M059J (cell line): ENCODE results near the gene ABLIM2. TPM values are rescaled to one million over a fixed set of nuclear protein-coding genes. Genes with fewer than 3 reads are reported as not detected.

Source experiments
- DNase-seq: peaks from one replicate; pipeline ENCODE4 v3.0.0-alpha.2; 2012; ENCODE audit warnings: low read depth
- total RNA-seq: library from RNA; depleted of rRNA; stranded (reverse); fragments of >200 nt; shearing (Covaris generic); gene quantifications from 2 replicates; pipeline ENCODE4 v1.2.3, GENCODE V29; 2014

ABLIM2 gene
- total RNA-seq, 1 experiment from 2014 or later, result not detected

DNA sequence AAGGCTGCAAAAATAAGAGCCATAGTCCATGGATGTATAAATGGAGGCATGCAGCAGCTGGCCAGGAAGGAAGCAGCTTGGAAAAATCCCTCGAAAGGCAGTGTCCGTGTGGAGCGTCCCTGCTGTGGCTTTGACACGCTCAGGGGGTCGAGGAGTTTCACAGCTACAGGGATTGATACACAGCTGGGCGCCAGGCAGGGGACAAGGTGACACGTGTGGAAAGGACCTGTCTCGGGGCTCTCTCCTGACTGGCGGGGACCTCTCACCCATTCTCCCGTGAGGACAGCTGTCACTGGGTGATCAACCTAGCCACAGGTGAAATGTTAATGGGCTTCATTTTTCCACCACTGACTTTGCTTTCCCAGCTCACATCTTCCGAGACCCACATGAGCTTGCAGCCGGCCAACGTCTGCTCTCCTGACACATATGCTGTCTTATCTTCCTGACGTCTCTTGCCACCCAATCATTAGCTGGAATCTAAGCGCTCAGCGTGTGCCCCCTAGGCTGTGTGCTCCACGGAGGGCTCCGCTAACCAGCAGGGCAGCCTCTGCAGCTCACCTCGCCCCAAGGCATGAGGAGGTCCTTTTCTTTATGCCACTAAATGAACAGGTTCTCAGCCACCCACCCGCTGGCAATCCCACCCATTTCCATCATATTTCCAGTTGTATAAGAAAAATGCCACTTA lies 129.6 kb downstream of the ABLIM2 start:
- no peak for DNase-seq

DNA sequence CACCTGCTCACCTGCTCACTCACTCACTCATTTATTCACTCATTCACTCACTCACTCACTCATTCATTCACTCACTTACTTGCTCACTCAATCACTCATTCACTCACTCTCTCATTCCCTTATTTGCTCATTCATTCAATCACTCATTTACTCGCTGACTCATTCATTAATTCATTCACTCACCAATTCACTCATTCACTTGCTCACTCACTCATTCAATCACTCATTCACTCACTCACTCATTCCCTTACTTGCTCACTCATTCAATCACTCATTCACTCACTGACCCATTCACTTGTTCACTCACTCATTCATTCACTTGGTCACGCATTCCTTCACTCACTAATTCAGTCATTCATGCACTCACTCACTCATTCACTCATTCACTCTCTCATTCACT lies 130.2 kb downstream of the ABLIM2 start:
- DNase-seq, result no peak

DNA sequence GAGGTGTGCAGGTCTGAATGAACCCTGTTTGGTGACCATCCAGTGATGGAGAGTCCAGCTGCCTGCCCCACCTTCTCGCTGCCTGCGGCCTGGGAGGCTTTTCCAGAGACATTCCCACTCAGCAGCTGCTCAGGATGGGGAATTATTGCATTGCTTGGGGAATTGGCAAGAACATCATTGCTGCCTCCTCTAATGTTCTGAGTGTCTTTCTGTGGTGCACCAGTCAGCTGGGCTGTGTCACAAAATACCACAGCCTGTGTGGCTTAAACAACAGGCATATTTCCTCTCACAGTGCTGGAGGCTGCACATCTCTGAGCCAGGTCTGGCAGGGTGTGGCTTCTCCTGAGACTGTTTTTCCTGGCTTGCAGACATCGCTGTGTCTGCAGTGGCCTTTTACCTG lies 132.2 kb downstream of the ABLIM2 start:
- no peak for DNase-seq

DNA sequence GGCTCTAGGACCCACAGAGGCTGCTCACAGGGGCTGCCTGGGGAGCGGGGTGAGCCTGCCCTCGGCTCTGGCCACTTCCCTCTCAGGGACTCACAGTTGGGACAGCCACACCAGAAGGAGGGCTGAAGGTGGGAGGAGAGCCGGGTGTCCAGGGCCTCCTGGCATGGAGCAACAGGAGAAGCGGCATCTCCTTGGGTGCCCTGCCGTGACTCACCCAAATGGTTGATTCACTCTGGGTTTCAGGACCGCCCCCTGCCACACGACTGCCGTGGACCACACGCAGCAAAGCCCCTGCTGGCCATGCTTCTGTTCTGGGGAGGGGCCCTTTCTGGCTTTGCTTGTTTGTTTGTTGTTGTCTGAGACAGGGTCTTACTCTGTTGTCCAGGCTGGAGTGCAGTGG lies 132.9 kb downstream of the ABLIM2 start:
- peak; percentile 40 for DNase-seq

DNA sequence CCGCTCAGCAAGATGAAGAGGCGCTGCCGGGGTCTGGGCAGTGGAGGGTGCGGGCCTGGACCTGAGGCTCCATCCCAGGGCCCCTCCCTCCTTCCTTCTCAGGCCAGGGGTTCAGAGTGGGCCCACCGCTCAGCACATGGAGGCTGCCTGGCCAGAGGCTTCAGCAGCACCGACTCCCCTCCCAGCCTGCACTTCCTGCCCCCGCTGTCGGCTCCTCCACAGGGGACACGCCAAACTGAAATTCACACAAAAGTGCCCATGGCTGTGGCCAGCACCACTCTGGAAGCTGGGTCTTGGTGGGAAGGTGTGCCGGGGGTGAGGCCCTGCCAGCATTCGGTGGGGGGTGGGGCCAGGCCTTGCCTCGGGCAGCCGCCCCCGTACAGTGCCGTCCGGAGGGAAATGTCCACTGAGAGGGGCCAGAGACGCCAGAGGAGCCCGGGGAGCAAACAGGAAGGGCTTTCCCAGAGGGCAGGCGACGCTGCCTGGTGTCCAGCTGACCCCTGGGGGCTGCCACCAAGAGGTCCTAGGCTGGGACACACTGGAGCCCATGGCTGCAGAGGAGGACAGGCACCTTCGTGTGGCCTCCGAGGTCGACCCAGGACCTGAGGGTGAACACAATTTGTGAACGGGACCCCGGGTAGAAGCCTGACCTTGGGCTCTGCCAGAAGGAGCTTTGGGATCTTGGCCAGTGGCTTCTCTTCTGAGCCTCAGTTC lies 134.4 kb downstream of the ABLIM2 start:
- no peak for DNase-seq

DNA sequence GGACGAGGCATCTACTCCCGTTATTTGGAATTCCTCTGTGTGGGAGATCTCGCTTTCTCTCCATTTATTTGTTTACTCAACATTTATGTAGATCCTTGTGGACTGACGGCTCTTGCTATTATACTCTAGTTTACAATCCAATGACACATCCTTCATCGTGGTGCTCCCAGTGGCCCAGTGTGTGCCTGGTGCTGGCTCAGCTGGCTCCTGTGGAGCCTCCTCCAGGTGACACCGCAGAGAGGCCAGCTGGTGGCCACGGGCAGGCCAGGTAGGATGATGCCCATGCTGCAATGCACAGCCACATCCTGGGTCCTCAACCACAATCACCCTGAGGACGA lies 134.9 kb downstream of the ABLIM2 start:
- no peak for DNase-seq

DNA sequence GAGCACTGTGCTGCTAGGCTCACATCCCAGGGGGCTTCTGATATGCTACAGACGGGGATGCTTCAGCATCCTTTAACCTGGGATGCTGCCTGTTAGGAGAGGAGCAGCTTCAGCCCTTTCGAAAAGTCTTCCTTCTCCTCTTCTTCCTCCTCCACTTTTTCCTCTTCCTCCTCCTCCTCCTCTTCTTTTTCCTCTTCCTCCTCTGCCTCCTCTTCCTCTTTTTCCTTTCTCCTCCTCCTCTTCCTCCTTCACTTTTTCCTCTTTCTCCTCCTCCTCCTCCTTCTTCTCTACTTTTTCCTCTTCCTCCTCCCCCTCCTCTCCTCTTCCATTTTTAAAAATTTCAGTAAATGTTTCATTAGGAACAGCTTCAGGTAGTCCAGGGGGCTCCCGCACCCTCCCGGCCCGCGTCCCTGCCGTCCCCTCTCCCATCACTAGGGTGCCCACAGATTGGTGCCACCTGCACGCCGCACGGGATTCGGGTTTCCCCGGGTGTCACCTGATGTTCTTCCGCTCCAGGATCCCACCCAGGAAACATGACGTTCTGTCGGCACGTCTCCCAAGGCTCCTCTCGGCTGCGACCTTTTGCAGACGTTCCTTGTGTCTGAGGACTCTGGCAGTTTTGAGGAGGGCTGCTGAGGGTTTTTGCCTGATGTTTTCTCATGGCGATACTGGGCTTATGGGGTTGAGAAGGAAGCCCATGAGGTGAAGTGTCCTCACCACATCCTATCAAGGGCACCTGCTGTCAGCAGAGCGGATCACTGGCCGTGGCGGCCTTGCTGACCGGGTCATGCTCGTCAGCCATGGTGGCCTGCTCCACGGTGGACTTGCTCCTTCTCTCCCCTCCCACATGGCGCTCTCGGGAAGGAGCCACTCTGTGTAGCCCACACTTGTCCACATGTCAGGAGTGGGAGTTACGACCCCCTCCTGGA lies 135.6 kb downstream of the ABLIM2 start:
- no peak for DNase-seq

DNA sequence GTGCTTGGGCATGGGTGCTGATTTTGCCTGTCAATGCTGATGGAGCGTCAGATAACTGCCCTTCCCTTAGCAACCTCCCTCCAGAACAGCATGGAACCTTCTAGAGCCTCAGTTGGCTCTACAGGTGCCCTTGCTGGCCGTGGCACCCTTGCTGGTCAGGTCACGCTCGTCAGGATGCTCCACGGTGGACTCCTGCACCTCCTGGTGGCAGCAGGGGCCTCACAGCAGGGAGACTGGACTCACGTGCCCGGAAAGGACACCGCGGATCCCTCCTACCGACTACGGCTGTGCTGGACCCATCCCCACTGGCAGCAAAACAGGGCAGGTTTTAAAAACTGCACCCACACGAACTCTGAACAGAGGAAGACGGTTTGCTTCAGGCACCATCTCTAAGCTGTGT lies 136.8 kb downstream of the ABLIM2 start:
- DNase-seq, result no peak

DNA sequence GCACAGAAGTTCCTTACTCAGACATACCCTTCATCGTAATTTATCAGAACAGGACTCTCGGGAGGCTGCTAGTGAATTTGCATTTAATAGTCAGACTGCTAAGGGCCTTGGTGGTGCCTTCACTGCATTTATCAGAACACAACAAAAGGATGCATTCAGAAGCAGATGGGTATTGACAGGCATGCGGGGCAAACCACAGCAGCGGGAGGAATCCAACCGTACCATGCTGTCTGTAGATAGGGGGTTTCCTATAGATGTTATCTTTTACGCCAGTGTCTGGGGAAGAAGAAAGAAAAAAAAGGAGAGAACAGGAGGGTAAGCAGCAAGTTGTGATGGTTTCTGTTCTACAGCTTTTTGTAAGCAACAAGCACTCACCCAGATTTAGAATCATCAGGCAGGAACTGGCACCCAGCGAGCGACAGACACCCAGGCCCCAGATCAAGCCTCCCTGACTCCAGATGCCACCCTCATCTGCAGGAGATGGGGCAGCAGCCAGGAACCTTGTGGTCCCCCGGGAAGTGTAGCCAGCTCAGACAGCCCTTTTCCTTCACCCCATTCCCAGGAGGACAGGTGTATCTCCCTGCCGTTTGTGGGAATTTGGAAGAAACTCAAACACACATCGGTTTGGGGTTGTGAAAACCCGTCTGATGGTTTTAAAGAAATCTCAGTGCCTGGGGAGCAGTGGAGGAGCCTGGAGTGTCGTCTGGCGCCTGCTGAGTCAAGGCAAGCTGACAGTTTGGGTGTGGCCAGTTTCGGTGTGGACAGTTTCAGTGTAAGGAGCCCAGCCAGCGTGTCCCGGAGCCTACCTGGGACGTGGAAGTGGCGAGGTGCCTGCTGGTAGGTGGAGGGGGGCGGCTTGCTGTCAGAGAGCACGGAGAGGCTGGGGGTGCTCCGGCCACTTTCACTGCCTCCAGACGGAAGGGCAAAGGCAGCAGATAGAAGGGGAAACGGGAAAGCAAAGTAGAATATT lies 138.9 kb downstream of the ABLIM2 start:
- DNase-seq, result no peak

DNA sequence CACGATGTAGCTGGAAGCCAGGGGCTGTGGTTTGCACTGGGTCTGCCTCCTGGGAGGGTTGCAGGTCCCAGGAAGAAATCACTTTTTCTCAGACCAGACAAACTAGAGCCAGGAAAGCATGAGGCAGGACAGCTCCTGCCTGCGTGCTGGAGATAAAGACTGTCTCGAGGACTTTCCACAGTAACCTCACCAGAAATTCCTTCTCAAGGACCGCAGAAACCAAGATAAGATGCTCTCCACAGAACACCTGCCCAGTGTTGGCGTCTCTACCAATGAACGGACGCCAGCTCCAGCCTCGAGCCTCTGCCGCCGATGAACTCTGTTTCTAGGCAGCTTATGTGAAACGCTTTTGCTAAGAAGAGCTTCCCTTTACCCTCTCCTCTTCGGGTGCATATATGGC lies 142.1 kb downstream of the ABLIM2 start:
- no peak for DNase-seq

DNA sequence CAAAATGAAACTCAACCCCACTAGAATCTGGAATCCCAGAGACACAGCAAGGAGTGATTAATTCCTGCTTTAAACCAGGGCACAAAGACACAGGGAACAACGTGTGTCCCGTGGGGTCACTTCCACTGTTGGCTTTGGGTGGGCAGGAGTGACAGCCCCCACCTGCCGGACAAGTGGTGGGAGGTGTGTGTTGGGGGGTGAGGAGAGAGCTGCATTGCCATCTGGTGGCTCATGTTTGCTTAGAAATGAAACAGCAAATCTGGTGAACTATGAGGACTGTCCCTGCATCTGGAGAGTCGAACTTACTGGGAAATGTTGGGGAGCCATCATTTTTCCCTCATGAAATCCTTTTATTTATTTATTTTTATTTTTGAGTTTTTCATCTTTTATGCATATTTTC lies 143.1 kb downstream of the ABLIM2 start:
- DNase-seq, result peak; percentile 27

DNA sequence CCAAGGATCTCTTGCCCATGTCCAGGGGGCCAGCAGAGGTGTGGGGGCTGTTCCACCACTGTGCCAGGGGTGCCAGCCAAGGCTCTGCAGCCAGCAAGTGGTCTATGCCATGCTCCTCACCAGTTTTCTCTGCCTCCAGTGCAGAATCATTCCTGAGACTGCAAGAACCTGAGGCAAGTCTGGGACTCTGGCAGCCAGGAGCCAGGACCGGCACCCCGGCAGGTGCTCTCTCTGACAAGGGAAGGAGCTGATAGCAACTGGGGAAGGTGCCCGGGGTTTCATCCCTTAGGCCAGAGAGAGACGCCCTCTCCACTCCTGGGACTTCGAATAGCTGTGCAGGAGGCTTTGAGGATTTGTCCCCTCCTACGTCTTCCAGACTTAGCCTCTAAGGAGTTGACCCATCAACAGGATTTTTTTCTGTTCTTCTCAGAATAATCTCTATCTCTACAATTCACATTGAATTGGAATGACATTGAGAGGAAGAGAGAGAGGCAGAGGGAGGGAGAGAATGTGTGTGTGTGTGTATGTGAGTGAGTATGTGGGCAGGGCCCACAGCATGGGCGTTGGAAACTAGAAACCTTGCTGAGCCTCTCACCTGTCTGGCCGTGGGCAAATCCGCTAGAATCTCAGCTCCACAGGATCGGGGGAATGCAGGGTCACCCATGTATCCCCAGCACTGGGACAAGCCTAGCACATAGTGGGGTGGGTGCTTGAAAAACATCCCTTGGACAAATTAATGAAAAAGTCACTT lies 144.5 kb downstream of the ABLIM2 start:
- DNase-seq, result no peak

DNA sequence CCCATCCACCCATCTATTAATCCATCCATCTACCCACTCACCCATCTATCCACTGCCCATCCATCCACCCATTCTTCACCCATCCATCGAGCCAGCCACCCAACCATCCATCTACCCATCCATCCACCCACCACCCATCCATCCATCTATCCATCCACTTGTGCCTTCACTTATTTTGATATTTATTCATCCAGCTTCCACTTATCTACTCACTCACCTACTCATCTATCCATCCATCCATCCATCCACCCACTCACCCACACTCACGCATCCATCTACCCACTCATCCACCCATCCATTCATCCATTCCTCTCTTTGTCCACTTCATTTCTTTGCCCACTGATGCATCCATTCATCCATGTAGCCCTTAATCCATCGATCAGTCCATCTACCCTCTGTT lies 146.1 kb downstream of the ABLIM2 start:
- no peak for DNase-seq

DNA sequence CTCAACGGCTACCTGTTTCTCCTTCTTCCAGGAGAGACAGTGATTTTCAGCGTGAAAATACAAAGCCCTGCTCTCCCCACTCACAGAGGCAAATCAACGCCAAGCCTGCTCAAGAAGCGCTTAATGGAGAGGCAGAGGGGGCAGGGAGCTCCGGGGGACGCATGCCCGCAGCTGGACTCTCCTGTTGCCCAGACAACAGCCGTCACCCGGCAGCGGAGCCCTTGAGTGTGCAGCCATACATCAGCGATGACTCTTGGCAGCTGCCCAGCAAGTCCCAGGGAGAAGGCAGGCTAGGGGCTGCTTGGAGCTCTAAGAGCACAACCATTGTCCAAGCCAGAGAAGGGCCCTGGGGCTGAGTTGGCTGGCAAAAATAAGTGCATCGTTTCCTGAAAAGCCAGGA lies 148.0 kb downstream of the ABLIM2 start:
- DNase-seq, result peak; percentile 65

DNA sequence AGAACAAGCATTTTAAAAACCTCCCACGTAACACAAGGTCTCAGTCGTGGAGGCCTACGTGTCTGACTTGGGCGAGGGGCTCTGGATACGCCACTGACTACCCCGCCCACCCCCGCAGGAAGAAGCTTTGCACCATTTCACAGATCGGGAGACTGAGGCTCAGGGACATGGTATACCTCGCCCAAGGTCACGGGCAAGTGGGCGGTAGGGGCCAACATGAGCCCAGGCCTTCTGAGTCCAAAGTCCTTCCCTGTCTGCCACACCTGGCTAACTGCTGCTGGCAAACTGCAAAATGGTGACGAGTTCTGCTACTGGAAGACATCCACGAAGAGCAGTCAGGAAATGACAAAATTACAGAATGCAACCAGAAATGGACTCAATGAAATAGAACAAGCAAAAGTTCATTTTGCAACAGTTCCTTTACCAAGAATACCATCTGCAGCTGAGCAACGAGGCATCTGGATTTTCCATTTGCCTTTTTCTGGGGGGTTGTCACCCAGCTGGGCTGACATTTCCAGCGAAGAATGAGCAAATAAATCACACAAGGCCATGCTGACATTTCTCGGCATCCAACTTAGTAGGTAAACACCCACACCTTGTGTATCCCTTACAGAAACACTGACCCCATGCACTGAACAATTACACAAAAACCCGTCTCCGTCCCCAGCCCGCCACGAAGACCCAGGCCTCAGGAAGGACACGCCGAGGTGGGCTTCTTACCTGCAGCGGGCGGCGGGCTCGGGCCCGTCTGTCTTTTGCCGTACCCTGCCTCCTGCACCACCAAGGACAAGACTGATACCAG lies 148.7 kb downstream of the ABLIM2 start:
- no peak for DNase-seq

DNA sequence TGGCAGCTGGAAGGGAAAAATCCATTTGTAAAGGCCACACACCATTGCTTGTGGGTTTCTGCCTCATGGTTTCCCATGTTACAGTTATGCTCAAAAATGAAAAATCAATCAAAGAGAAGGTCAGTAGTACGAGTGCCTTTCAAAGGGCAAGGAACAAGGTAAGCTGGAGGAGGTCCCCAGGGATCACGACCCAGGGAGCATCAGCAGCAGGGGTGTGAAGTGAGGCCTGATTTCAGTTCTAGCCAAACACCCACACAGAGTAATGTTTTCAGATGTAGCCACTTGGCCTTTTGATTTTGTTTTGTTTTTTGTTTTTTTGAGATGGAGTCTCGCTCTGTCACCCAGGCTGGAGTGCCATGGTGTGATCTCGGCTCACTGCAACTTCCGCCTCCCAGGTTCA lies 149.5 kb downstream of the ABLIM2 start:
- DNase-seq, result no peak

DNA sequence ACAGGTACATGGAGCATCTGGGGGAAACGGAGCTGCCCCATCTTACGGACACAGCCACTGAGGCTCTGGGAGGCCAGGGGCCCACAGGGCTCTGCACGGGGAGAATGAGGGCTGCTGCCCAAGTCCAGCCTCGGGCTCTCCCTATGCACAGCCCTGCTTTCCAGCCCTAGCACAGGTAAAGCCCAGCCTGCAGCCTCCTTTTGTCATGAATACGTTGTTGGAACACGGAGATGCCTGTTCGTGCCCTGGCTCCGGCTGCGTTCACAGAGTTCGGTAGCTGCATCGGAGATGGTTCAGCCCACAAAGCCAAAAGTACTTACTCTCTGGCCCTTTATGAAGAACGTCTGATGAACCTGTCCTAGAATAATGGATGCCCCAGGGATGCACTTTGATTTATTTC lies 150.2 kb downstream of the ABLIM2 start:
- DNase-seq, result no peak

DNA sequence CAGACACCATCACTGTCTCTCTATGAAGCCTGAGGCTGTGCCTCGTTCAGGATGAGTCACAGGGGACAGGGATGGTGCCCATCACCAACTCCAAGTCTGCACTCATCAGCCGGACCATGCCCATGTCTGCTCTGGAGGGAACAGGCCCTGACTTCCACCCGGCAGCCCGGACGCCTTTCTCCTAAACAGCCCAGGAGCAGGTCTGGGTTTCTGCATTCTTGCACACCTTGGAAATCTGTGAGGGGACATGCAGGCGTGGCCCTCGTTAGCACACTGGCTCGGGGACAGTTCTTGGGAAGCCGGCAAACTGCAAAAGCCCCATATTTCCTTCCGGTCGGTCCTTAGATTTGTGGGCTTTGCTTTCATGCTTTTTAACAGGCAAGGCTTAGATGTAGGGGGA lies 151.0 kb downstream of the ABLIM2 start:
- DNase-seq, result no peak

DNA sequence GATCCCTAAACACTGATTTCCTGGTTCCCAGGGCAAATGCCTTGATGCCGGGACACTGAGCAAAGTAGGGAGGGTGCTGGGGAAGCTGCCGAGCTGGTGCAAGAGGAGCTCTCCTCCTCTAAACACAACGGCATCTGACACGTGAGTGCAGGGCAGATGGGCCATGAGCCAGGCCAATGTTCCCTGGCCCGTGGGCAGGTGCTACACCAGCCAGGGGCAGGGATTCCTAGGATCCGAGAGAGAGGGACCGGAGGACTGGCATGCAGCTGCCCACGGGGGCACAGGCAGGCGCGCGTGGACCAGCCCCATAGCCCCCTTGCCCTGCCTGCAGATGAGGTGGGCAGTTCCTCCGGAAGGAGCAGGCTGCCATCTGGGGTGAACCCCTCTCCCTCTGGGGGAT lies 152.1 kb downstream of the ABLIM2 start:
- no peak for DNase-seq

DNA sequence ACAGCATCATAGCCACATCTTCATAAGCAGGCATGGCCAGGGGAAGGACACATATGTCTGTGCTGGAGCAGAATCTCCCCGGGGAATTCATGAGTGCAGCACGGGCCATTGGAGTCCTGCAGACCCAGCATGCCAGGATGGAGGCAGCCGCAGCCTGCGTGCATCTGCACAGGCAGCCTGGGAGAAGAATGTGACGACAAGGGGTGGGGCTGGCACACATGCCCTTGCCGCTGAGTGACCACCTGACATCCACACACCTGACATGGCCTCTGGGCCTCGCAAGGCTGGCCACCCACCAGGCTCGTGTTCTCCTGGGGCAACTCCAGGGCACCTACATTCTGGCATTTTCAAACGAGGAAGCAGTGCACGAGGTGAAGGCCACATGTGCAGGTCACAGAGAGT lies 152.8 kb downstream of the ABLIM2 start:
- no peak for DNase-seq
